ENCODE results near the gene NRL.
"Not testable (repeated sequence)": the region's sequence is repeated elsewhere in the genome, so short reads cannot be mapped to it uniquely, and the experiment has no call there.

The NRL gene

DNA sequence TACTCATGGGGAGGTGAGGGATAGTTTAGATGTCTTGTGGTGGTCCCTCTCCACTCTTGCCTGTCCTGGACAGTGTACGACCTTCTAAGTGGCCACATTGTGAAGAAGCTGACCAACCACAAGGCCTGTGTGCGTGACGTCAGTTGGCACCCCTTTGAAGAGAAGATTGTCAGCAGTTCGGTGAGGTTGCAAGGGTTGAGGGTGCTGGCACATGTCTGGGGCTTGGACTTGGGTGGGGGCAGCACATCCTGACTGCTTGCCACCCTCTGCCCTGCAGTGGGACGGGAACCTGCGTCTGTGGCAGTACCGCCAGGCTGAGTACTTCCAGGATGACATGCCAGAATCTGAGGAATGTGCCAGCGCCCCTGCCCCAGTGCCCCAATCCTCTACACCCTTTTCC lies 8.1 kb upstream of the NRL start:
- DNase-seq, result no peak

DNA sequence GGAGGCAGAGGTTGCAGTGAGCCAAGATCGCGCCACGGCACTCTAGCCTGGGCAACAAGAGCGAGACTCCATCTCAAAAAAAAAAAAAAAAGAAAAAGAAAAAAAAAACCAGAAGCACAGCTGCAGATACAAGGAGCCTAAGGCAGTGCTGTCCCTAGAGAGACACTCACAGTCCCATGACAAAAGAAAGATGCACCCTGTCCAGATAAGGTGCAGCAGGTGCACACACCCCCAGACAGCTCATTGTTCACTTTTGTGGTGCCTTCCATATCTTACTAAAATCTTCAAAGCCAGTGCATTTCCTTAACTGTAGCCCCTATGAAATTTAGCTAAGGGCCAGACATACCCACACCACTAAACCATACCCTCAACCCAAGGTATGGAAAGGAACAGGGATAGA lies 7.7 kb upstream of the NRL start:
- DNase-seq, result no peak

DNA sequence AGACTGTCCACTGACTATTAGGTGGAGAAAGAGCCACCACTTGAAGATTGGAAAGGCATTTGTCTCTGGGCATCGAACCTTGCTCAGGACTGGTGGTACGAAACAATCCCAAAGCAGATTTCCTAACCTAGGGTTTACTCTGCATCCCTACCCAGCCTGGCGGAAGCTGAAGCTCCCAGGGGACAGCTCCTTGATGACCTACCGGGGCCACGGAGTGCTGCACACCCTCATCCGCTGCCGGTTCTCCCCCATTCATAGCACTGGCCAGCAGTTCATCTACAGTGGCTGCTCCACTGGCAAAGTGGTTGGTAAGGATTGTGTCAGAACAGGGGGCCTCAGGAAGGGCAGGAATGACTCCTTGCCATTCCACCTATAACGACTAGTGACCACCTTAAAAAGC lies 6.5 kb upstream of the NRL start:
- no peak for DNase-seq

DNA sequence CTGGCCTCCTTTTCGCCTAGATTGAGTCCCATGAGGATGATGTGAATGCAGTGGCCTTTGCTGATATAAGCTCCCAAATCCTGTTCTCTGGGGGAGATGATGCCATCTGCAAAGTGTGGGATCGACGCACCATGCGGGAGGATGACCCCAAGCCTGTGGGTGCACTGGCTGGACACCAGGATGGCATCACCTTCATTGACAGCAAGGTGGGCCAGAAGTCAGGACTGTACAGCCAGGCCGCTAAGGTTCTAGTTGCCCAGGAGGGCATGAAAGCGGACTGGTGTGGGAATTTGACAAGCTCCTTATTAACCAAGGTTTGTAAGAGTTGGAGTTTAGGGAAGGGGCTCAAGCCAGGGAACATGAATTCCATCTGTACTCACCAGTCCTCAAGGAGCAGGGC lies 4.9 kb upstream of the NRL start:
- DNase-seq, result no peak

DNA sequence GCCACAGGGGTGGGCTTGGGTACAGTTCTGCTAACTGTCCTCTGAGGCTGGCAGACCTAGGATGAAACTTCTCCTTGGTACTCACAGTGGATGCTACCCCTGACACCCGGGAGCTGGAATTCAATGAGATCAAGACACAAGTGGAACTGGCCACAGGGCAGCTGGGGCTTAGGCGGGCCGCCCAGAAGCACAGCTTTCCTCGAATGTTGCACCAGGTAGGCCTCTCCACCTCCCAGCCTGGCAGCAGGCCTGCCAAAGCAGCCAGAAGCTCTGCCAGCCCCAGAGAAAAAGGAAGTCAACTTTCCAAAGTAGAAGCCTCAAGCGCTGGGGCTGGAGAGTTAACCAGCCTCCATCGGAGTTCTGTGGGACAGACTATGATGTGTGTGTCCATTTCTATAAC lies 2.4 kb upstream of the NRL start:
- DNase-seq, result no peak

DNA sequence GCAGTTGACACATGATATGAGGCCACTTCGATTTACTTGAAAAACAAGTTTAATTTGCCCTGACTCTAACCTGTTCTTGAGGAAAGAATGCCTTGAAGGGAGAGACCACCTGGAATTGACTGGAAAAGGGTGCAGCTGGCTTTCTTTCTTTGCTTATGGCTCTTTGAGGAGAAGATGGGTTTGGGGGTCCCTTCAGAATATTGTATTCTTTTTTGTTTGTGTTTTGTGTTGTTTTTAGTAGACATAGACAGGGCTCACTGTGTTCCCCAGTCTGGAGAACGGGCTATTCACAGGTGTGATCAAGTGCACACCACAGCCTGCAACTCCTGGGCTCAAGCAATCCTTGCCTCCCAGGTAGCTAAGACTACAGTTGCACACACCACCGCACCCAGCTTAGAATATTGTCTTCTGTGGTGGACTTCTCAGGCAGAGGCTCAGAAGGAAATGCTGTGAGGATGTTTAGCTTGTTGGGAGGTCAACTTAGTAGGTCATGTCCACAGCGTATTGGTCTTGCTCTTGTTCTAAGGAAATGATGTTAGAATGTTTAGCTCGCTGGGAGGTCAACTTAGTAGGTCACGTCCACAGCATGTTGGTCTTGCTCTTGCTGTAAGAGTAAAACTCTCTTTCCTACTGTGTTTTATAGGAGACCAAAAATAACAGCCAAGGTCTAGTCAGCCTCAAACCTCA lies 1.5 kb upstream of the NRL start:
- no peak for DNase-seq

DNA sequence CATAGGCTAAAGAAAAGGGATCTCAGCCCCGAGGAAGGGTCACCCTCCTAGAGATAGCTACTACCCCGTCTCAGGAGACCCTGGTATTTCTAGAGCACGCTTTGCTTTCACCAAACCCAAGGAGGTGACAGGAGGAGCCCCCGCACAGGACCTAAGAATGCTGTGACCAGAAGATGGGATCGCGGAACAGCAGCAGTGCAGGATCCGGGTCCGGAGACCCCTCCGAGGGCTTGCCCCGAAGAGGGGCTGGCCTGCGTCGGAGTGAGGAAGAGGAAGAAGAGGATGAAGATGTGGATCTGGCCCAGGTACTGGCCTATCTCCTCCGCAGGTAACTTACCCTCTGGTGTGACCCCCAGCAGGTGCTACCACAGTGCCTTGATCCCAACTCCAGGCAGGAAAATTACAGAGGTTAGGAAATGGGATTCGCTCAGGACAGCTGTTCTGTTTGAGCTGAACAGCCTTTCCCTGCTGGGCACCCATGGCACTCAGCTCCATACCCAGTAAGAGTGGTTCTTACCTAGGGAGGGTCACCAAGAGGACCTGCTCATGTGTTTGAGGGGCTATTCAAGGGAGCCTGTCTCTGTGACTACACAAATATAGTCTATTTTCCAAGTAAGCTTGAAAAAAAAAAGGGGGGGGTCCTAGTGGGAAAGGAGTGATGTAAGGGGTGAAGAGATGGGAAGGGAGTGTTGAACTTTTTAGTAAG lies 826 bp upstream of the NRL start:
- no peak for DNase-seq

DNA sequence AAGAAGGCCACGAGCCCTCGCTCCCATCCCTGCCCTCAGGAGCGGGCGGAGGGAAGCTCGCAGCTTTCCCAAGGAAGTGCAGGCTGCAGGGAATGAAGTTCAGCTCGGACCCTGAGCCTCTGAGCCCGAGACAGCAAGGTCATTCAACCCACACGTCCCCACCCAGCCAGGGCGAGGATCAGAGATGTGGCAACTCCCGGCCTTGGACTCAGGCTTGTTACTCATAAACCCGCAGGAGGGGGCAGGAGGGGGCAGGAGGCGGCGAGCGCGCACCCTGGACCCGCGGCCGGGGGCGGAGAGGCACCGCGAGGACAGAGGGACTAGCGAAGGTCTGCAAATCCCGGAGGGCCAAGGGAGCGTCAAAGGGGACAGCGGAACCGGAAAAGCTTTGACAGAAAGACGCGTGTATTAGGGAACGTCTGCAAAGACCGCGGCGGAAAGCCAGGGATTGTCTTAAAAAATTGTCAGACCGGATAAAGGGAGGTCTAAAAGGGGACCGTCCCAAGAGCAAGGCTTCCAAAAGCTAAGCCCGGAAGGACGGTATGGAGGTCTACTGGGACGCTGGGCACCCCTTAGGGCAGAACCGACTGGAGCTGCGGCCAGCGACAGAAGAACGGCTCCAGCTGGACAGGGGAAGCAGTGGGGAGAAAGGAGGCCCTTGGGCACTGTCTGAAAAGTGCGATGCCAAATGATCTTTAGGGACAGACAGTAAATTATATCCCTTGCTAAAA lies 783 bp downstream of the NRL start:
- DNase-seq, result peak; percentile 92

DNA sequence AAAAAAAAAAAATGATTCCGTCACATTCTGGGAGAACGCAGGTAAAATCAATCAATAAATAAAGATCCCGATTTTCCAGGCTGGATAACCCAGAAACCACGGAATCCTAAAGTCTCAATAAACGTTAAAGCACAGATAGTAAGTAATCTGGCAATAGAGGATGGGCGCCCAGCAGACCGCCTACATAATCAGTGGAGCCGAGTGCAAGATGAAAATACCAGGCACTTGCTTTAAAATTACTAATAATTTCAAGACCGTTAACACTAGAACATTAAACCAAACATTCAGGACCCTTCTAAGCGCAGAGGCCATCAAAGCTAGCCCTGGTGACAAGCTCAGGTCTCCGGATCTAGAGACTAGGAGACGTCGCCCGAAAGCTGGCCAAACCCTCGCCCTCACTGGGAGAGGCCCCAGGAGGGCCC lies 1.4 kb downstream of the NRL start:
- DNase-seq, result no peak

DNA sequence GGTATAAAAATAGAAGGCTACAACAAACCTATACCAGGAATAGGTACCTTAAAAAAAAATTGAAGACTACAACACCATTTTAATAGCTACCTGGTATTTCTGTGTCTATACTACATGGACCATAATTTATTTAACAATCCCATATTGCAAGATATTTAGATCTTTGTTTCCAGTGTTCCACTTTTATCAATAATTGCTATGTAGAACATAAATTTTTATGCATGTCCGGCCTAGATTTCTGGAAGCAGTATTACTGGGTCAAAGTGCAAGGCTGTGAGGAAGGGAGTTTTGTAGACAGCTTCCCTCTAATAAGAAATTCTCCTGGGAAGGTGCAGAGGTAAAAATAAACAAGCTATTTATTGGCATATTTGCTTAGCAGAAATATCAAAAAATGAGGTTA lies 4.2 kb downstream of the NRL start:
- no peak for DNase-seq

DNA sequence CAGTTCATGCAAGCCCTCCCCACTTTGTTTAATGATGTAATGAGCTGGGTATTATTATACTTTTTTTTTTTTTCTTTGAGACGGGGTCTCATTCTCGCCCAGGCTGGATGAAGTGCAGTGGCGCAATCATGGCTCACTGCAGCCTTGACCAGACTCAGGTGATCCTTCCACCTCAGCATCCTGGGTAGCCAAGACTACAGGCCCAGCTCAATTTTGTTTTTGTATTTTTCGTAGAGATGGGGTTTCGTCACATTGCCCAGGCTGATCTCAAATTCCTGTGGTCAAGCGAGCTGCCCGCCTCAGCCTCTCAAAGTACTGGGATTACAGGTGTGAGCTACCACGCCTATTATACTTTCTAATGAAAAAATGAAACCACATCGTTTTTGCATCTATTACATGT lies 4.7 kb downstream of the NRL start:
- DNase-seq, result no peak

DNA sequence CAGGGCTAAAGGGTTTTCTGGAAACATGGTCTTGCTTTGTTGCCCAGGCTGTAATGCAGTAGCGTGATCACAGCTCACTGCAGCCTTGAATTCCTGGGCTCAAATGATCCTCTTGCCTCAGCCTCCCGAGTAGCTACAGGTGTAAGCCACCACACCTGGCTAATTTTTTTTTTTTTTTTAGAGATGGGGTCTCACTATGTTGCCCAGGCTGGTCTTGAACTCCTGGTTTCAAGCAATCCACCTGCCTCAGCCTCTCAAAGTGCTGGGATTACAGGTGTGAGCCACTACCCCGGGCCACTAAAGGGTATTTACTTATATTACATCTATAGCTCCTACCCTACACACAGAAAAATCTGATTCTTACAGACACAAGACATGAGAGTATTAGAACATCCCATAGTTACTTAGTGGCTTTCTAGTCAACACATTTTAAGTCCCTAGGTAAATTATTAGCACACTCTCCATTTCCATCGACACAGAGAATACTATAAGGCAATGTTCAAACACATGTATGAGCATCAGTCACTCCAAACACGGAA lies 6.3 kb downstream of the NRL start:
- no peak for DNase-seq

DNA sequence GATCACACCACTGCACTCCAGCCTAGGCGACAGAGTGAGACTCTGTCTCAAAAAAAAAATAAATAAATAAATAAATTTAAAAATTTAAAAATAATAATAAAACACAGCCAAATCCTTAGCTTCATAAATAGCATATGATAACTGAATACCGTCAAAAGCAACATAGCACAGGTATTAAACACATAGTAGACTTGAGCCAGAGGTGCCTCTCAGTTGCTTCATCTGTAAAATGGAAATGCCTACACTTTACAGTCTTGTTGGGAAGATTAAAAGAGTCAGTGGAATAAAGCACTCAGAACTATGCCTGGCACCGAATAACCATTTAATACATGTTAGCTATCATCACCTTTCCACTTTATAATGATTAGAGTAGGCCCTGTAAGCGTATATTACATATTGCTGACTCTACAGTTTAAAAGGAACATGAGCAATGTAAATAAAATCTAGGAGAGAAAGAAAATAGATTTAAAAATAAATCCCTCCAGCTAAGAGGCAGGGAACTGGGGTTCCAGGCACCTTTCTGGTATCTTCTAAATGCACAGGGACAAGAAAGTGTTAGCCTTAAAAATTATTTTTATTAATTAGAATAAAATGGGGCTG lies 8.0 kb downstream of the NRL start:
- DNase-seq, result no peak

DNA sequence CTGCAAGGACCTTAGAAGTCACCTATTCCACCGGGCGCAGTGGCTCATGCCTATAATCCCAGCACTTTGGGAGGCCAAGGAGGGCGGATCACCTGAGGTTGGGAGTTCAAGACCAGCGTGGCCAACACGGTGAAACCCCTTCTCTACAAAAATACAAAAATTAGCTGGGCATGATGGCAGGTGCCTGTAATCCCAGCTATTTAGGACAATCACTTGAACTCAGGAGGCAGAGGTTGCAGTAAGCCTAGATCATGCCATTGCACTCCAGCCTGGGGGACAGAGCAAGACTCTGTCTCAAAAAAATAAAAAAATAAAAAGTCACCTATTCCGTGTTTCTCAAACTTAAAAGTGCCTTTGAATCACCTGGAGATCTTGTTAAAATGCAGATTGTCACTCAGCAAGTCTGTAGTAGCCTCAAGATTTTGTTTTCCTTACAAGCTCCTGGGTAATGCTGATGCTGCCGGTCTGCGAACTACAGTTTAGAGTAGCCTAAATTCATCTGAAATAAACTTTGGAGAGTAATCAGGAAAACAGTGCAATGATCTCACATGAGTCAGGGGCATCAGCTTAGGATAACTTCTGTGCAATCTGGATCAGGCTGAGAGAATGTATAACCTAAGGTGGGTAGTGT lies 9.0 kb downstream of the NRL start:
- DNase-seq, result not testable (repeated sequence)

DNA sequence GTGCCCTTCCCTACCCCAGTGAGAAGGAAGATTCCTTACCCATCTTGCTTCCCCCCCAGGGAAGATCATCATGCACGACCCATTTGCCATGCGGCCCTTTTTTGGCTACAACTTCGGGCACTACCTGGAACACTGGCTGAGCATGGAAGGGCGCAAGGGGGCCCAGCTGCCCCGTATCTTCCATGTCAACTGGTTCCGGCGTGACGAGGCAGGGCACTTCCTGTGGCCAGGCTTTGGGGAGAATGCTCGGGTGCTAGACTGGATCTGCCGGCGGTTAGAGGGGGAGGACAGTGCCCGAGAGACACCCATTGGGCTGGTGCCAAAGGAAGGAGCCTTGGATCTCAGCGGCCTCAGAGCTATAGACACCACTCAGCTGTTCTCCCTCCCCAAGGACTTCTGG lies 11.3 kb downstream of the NRL start:
- DNase-seq, result no peak

DNA sequence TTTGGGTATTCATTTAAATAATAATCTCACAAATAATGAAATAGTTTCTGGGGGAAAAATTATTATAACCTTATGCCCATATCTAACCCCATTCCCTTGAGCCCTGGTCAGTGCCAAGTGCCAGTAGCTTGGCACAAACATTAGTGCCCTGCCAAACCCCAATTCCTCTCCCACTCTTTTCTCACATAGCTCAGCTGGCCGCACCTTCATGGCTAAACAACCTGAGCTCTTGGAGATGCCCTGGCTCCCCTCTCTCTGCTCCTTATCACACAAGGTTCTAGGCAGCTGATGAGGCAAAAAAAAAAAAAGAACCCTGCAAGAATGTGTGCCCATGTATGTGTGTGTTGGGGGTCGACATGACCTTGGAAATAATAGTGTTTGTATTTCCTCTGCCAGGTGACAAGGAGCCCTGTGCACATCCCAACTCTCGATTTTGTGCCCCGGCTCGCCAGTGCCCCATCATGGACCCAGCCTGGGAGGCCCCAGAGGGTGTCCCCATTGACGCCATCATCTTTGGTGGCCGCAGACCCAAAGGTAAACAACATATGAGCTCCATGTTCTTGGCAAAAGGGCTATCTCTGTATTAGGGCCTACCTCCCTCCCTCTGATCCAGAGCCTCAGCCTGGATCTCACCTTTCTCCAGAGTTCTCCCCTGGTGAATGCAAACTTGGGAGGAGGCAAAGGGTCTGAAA lies 12.2 kb downstream of the NRL start:
- no peak for DNase-seq

DNA sequence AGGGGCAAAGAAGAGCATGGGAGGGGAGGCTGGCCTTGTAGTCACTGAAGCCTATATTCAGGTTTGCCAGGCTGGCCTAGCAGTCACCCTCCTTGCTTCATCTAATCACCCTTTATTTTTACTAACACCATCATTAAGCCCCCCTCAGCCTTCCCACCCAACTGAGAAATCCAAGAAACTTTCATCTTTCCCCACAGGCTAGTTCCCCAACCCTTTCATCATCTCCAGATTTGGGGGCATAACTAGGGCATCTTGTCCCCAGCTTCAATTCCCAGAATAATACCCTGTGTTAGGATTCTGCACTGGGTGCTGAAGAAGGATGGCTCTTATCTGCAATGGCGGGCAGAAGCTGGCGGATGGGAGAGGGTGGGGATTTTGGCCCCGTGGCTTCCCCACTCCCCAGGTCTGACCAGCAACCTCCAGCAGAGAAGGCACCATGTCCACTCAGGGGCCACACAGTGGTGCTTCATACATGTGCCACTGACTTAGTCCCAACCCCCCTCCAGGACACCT lies 13.7 kb downstream of the NRL start:
- DNase-seq, result no peak

DNA sequence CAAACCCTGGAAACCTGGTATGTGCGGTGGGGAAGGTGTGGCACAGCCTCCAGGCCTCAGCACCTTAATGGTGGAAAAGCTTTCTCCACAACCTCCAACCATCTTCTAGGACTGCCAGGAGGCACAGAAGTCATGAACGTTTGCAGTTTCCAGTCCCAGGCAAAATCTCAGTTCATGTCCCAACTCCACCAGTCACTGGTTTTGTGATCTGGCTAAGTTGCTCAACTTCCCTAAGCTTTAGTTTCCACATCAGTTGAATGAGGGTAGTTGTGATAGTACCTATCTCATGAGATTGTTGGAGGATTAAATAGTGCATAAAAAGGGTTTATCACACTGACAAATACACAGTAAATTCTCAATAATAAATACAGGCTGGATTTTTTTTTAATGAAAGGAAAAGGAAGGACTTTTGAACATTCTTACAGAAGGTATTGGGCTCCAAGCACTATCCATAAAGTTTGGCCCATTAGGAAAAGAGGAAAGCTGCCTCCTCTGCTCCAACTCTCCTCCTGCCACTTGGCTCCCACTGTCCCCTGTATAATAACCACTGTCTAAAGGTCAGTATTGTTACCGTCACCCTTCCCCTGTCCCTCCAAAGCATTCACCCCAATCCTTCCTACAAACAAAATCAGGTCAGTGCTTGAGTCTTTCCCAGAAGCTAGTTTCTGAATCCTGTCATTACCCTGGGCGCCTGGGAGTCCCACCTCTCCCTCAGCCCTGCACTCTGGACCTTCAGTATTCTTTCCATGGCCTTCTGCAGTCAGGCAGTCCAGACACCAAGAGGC lies 14.4 kb downstream of the NRL start:
- no peak for DNase-seq

DNA sequence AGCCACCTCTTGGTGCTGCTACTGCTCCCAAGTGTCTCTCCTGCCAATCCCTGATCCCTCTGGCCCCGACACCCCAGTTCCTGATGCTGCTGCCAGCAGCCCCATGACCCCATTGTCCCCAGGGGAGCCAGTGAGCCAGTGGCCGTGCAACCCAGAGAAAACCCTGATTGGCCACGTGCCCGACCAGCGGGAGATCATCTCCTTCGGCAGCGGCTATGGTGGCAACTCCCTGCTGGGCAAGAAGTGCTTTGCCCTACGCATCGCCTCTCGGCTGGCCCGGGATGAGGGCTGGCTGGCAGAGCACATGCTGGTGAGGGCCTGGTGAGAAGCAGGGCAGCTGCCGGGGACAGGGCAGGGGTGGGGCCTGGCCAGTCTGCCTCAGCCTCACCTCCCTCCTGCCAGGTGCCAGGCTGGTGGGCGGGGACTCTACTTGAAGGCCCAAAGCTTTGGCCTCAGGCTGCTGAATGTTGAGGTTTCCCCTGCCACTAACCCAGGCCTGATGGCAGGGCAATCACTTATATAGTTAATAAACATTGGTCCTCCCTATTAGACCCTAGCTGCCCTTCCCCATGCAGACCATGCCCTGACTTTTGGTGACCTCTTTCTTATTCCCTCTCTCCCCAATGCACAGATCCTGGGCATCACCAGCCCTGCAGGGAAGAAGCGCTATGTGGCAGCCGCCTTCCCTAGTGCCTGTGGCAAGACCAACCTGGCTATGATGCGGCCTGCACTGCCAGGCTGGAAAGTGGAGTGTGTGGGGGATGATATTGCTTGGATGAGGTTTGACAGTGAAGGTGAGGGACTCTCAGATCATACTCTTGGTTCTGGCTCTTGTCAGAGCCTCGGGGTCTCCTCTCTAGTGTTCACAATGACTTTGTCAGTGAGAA lies 15.6 kb downstream of the NRL start:
- DNase-seq, result no peak

DNA sequence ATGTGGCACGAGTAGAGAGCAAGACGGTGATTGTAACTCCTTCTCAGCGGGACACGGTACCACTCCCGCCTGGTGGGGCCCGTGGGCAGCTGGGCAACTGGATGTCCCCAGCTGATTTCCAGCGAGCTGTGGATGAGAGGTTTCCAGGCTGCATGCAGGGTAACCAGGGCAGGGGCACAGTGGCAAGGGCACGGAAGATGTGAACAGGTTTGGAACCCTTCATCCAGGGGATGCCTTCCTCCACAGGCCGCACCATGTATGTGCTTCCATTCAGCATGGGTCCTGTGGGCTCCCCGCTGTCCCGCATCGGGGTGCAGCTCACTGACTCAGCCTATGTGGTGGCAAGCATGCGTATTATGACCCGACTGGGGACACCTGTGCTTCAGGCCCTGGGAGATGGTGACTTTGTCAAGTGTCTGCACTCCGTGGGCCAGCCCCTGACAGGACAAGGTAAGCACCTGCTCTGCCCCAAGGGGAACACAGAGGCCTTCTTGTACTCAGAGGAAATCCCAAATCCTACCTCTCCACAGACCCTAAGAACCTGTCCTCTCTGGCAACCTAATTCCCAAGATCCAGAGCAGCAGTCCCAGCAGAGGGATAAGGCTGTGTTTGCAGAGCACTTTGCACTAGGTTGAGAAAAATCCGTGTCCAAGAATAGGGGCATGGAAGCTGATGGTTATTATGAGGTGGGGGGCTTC lies 16.4 kb downstream of the NRL start:
- no peak for DNase-seq
